HL-60/S4 treated with retinoic acid at 250 ng/mL for 4 days and 3 days (cell line): ENCODE results near the gene RING1.

ENCODE experiments used
- in situ Hi-C: fragments of 300-500 bp; cut with MboI; formaldehyde crosslinking; loops from 2 replicates; pipeline ENCODE4 v1.7.0; 2022; ENCODE audit warnings: low sequenced_read_pairs

RING1 gene

DNA sequence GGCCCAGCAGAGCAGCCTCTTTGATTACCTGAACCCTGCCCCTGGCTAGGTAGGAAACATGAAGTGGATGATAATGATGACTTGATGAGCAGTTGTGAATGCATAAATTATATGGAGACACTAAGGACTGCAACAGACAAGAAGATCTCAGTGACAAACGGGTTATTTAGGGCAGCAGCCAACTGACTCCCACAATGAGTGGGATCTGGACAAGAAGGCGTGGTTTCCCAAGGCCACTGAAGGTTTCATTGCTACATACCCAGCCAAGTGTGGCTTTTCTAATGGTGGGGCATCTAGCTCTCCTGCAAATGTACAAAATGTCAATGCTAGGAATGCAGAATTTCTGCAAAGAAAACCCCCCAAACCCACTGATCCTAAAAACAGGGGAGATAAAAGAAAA is 29.4 kb downstream of the RING1 start:
- in situ Hi-C loops, result no loop called here

DNA sequence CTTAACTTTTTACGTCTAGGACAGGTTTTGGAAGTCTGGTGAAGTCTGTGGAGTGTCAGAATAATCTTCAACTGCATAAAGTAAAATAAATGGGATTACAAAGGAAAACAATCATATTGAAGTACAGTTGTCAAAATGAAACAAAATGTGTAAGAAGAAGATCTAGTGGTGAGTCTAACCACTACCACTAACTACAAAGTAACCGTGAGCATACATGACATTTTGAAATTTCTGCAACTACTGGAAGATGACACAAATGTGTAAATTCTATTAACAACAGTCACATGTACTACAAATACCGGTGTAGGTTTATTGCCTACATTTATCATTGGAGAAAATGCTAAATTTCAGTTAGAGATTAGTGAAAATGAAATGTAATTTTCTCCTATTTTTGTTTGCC is 33.7 kb downstream of the RING1 start:
- in situ Hi-C loops, result no loop called here

DNA sequence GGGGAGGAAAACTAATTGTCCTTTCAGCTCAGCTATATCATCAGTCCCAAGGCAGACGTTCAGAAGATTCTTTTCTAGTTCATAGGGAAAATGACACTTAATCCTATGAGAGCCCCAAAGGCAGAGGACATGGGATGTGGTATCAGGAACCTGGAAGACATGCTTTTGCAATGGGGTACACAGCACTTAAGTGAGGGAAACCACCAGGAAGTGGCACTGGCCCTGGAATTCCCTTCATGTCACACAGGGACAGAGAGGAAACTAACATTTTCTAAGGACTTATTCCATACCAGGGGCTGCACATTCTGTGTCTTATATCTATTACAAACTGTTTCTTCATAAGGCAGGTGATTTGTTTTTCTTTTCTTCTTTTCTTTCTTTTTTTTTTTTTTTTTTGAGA is 35.2 kb downstream of the RING1 start:
- in situ Hi-C loops, result no loop called here

DNA sequence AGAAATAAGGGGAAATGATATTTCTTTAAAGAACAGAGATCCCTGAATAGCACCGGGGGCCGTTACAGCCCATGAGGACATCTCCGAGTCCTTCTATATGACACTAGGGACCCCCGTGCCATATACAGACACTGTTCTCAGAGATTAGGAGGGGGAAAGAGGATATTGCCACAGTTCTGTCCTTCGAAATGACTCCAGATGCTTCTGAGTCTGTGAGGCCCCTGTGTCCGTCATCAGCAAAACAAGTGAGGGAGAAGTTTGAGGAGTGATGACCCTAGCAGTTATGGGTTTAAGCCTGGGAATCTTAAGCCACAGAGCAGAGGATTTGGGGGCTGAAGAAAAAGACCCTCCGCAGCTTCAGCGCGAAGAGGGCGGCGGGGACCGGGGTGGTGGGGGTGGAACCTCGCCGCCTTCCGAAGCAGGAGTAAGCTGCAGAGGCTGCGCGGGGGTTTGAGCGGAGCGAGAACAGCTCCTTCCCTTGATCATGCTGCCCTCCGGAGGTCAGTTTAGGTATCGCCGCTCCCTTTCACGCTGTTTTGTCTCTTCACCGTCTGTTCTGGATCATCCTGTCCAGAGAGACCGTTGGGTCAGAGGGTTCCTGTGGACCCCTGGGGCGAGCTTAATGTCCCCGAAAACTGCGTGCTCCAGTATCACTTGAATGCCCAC is 39.8 kb downstream of the RING1 start:
- in situ Hi-C loops, result no loop called here

DNA sequence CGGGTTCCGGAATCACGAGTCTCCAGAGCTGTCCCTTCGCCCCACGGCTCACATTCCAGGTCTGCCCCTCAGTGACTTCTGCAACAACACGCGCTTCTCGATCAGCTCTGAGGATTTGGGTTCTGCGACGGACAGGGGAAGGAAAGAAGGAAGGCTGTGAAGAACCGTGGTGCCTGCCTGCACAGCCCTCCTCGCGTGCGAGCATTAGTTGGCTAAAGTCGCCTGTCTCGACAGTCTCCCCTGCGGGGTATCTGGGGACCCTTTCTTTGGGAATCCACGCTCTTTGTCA is 40.3 kb downstream of the RING1 start:
- in situ Hi-C loops, result no loop called here

DNA sequence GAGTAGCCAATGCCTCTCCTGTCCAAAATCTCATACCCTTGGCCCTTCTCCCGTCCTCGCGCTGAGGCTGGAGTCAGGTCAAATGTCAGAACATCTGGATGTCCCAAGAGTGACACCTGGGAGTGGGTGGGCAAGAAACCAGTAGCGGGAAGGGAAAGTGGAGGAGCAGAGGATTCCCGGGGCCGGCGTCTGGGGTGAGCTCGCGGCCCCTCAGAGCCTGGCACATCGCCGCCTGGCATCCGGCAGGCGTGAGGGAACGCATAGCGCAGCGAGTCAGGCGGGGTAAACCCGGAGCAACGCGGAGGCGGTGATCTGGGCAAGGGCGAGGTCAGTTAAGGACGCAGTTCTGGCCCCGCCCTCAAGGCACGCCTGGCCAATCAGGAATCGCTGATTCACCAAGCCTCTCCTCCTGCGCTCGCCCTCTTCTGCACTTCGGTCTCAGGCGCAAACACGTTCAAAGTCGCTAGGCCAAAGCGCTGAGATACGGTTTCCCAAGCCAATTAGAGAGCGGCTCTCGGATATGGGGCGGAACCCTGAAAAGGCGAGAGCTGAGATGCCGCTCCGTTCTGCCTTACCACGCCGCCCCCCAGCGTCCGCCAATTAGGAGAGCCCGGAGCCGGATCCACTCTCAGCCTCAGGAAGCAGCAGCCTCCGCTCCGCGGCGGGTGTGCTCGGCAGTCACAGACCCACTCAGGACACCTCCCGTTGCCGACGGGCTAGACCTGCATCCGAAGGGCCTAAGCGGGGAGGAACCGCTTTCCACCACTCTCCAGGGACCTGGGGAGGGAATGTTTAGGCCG is 40.8 kb downstream of the RING1 start:
- in situ Hi-C loops, result no loop called here

DNA sequence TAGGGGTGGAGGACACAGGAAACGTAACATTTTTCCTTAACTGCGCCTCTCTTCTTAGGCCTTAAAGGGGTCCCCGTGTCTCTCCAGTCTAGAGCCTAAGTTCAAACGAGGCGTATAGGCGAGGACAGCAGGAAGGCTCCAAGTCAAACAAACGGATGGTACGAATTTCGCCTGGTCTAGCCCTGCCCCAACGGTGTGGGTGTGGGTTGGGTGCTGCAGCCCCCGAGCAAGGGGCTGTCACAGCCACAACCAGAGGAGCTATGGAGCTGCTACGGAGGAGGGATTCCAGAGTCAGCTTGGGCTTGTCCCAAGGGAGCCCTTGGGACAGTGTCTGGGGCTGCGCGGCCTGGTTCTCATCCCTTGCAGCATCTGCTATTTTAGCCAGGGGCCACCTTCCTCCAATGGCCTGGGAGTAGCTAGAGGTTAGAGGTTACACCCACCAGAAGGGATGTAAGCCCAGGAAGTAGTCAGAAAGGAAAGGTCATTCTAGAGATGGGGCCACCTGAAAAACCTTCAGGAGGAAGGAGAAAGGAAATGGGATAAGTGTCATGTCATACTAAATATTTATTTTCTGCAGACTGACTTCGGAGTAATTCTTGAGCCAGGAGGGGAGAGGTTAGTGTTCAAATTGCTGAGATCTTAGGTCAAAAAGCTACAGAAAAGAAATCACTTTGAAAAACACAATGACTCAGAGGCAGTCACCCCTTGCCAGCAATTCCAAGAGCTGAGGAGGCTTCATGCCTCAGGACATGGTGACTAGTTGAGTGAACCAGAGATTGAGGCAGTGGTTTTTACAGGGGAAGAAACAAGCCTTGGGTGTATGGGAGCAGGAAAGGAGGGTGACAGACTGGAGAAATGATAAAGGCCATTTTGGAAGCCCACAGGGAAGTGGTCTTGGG is 41.7 kb downstream of the RING1 start:
- in situ Hi-C loops, result no loop called here

DNA sequence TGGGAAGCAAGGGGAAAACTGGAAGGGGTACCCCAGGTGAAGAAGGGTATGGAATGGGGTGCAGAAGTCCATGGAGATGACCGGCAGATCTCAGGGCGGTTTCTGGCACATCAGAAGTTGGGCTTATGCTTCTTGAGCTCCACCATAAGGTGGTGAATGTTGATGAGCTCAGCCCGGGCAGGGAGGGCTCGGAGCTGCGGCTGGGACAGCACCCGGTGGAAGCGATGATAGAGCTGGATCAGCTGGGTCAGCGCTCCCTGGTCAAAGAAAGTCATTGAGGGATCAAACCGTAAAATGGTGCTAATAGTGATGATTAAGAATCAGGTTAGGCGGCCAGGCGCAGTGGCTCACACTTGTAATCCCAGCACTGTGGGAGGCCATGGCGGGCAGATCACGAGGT is 42.4 kb downstream of the RING1 start:
- in situ Hi-C loops, result no loop called here

DNA sequence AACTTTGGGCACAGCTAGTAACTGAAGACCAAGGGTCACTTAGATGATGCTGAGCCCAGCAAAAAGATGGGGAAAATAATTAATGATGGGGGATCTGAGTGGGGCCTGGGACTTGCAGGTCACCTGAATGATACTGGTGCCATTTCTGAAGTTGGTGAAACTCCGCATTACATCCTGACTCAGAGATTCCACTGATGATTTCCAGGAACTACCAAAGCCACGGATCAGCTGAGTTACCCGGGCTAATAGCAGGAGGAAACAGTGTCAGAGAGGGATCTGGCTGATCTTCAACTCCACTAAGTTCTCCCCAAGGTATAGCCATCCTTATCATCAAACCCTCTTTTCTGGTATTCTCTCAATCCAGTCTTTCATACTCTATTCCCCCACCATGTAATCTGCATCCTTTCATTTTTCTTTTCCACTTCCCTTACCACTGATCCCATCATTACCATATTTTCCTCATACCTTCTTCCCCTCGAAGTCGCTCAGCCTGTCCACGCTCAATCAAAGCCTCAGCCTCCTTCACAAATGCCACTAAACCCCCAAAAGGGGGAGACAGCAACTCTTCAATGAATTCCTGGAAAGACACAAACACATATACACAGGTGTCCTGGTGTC is 43.2 kb downstream of the RING1 start:
- in situ Hi-C loops, result no loop called here

DNA sequence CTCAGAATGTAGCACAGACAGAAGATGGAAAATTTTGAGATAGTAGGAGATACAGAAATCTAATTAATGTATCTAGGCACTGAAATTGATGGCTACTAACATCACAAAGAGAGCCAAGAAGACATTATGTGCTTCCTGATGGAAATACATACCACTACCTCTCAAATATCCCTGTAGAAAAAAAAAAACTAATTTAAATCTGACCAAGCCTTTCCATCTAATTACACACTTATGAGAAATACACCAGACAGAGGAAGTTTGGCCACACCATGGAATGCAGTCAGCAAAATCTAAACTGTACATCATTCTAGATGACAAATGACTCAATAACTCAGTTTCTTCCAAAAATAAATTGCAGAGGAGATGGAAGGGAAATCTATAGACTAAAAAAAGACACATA is 44.5 kb downstream of the RING1 start:
- in situ Hi-C loops, result no loop called here

DNA sequence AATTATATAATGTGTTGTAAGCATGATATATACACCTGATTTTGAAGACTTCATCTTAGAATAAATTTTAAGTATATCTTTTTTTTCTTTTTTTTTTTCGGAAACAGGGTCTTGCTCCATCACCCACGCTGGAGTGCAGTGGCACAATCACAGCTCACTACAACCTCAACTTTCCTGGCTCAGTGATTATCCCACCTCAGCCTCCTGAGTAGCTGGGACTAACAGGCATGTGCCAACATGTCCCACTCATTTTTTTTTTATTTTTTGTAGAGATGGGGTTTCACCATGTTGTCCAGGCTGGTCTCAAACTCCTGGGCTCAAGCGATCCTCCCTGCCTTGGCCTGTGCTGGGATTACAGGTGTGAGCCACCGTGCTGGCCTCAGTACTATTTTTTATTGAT is 46.3 kb downstream of the RING1 start:
- in situ Hi-C loops, result no loop called here

DNA sequence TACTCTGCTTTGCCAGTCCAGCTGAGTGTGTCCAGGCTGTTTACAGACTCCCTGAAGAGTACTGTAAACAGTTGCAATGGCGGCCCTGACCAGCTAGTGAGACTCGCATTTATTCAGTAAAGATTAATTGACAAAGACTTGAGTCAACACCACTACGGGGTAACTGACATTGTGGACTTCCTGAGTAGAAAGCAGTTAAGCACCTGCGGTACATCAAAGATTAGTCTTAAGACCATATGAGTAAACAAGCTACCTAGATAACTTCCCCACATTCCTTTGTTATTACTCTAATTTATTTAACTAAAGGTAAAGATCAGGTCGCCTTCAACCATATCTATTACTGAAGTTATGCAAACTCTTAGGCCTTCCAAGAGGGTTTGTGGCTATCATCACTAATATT is 50.7 kb downstream of the RING1 start:
- in situ Hi-C loops, result no loop called here
